ENCODE results near the gene NR2E1.

- TF ChIP-seq CTCF (IDR thresholded peaks at IDR 0.05) (no peak), GABPA (IDR thresholded peaks at IDR 0.05; ENCODE audit: low read depth) (no peak), TEAD4 (IDR thresholded peaks at IDR 0.05; ENCODE audit: borderline replicate concordance, insufficient read depth) (no peak), POLR2AphosphoS5 (IDR thresholded peaks at IDR 0.05; ENCODE audit: low read depth, low read length) (no peak), REST (IDR thresholded peaks at IDR 0.05; ENCODE audit: low read depth, low read length) (peak; percentile 78; the same call in 1 of the 2 replicates), FOXJ3 (CRISPR knock-in tag; IDR thresholded peaks at IDR 0.05) (no peak), SIN3A (IDR thresholded peaks at IDR 0.05; ENCODE audit: borderline replicate concordance, low read depth, low read length) (no peak), JUND (IDR thresholded peaks at IDR 0.05) (no peak), FOXM1 (IDR thresholded peaks at IDR 0.05; ENCODE audit: low read depth) (no peak), TAF1 (IDR thresholded peaks at IDR 0.05; ENCODE audit: borderline replicate concordance, low read depth, low read length) (no peak), PBX3 (IDR thresholded peaks at IDR 0.05) (no peak), RFX5 (IDR thresholded peaks at IDR 0.05; ENCODE audit: low read length) (no peak)
- TF ChIP-seq, protein P1, sequence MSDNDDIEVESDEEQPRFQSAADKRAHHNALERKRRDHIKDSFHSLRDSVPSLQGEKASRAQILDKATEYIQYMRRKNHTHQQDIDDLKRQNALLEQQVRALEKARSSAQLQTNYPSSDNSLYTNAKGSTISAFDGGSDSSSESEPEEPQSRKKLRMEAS (IDR thresholded peaks at IDR 0.05; ENCODE audit: low read depth): no peak
Observed at GRCh38 chr6:108174371-108175175, 8.8 kb downstream of the NR2E1 start.
